Calu3 (cell line): ENCODE data around the gene CLIC5. TPM values are rescaled to one million over a fixed set of nuclear protein-coding genes. Genes with fewer than 3 reads are reported as not detected.

ENCODE experiments used
- BruUV-seq: library from RNA; stranded (reverse); fragments of 400-500 nt; replicated peaks from 2 replicates; lab custom pipeline; 2021; lab: Mats Ljungman, UMichigan
- CTCF ChIA-PET: fragments of 300-600 bp; sonication (Branson Sonifier 250); formaldehyde crosslinking; loops from one replicate; lab custom pipeline; 2022; ENCODE audit warnings: antibody characterized with exemption; lab: Charles Lee
- DNase-seq: peaks from one replicate; pipeline ENCODE4 v3.0.0; 2022
- H3K27ac Mint-ChIP-seq: one replicate; pipeline ENCODE4 v1.8.0; 2022; ENCODE audit warnings: mixed read lengths; ENCODE audit not compliant: unreplicated experiment
- H3K27me3 Mint-ChIP-seq: one replicate; pipeline ENCODE4 v1.8.0; 2022; ENCODE audit warnings: mixed read lengths; ENCODE audit not compliant: unreplicated experiment
- H3K36me3 Mint-ChIP-seq: one replicate; pipeline ENCODE4 v1.8.0; 2022; ENCODE audit warnings: mild to moderate bottlenecking, moderate library complexity, mixed read lengths; ENCODE audit not compliant: insufficient read depth, unreplicated experiment
- H3K4me1 Mint-ChIP-seq: one replicate; pipeline ENCODE4 v1.8.0; 2022; ENCODE audit warnings: mild to moderate bottlenecking, low read depth, mixed read lengths; ENCODE audit not compliant: unreplicated experiment
- H3K4me3 Mint-ChIP-seq: one replicate; pipeline ENCODE4 v1.8.0; 2022; ENCODE audit warnings: mild to moderate bottlenecking, low read depth, moderate library complexity, mixed read lengths; ENCODE audit not compliant: unreplicated experiment
- H3K9me3 Mint-ChIP-seq: one replicate; pipeline ENCODE4 v1.8.0; 2022; ENCODE audit warnings: low read depth, mixed read lengths; ENCODE audit not compliant: unreplicated experiment
- intact Hi-C: fragments of 100-400 bp; cut with micrococcal nuclease; formaldehyde crosslinking; loops from one replicate; pipeline ENCODE4 v1.10.0; 2022; ENCODE audit not compliant: unreplicated experiment
- total RNA-seq: library from RNA; stranded (reverse); gene quantifications from 2 replicates; pipeline ENCODE4 v1.2.3, GENCODE V29; 2022
- TF ChIP-seq, protein P1 (sequence below): fragments of 200-600 bp; IDR thresholded peaks from one replicate; pipeline ENCODE4 v1.8.0; 2022; ENCODE audit warnings: antibody characterized with exemption; ENCODE audit not compliant: unreplicated experiment

Gene CLIC5
- total RNA-seq, 1 experiment from 2014 or later = 3.3 TPM

DNA sequence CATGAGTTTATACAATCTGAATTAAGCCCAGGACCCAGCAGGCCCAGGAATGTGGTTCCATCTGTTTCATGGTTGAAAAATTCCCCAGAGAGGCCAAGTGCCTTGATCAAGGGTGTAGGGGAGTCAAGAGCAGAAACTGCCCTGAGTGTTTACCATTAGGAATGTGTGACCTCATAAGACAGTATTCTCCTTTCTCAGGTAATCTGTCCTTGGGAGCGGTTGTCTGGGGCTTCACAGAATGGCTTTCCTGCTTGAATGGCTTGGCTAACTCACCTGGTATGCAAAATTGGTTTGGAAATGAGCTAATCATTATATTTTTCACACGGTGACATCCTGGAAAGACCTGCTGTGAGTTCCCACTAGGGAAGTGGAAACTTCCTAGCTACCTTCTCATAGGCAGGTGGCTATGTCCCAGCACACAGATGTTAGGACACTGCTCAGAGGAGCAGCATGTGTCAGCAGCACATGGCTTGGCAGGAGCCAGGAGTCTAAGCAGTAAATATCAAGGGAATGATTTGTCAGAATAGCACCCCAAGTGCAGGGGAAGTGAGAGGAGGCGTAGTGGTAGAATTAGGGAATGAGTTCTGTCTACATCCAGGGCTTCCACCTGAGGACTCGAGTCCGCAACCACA, 17.7 kb downstream of the CLIC5 start:
- H3K9me3 Mint-ChIP-seq = no peaks in the 10 kb centered on the region
- H3K27ac Mint-ChIP-seq = no peak overlapping the region
- no peaks in the 10 kb centered on the region for H3K36me3 Mint-ChIP-seq
- CTCF ChIA-PET = no interaction called here
- DNase-seq = no peak
- H3K27me3 Mint-ChIP-seq = no peaks in the 10 kb centered on the region
- no peak overlapping the region for H3K4me3 Mint-ChIP-seq
- TF ChIP-seq, protein P1, sequence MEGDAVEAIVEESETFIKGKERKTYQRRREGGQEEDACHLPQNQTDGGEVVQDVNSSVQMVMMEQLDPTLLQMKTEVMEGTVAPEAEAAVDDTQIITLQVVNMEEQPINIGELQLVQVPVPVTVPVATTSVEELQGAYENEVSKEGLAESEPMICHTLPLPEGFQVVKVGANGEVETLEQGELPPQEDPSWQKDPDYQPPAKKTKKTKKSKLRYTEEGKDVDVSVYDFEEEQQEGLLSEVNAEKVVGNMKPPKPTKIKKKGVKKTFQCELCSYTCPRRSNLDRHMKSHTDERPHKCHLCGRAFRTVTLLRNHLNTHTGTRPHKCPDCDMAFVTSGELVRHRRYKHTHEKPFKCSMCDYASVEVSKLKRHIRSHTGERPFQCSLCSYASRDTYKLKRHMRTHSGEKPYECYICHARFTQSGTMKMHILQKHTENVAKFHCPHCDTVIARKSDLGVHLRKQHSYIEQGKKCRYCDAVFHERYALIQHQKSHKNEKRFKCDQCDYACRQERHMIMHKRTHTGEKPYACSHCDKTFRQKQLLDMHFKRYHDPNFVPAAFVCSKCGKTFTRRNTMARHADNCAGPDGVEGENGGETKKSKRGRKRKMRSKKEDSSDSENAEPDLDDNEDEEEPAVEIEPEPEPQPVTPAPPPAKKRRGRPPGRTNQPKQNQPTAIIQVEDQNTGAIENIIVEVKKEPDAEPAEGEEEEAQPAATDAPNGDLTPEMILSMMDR = no peak
- intact Hi-C loops = no loop called here
- H3K4me1 Mint-ChIP-seq = no peaks in the 10 kb centered on the region
- BruUV-seq = no TSS peak

DNA sequence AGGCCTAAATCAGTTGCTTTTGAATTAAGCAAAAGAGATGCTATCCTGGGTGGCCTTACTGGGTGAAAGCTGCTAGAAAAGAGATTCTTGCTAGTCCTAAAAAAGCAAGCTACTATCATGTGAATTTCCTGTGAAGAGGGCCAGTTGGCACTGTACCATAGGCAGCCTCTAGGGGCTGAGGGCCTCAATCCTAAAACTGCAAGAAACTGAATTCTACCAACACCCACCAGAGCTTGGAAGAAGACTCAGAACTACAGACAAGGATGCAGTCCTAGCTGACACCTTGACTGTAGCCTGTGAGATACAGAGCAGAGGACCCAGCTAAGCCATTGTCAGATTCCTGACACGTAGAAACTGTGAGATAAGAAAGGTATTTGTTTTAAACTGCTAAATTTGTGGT, 24.5 kb downstream of the CLIC5 start:
- intact Hi-C loops = no loop called here
- Mint-ChIP-seq H3K4me1 (peaks cover 16% of the 10 kb centered on the region), H3K27ac (no peak overlapping the region), H3K9me3 (no peaks in the 10 kb centered on the region), H3K36me3 (no peaks in the 10 kb centered on the region), H3K27me3 (no peaks in the 10 kb centered on the region), H3K4me3 (no peak overlapping the region)
- no peak for DNase-seq
- TF ChIP-seq, protein P1 = no peak
- CTCF ChIA-PET = interaction anchor here (0.7 to 2.0 kb wide), 4 partner anchors 13 to 67 kb away, joined by 3 to 5 read pairs (median 4); no protein-coding TSS in a partner anchor
- no TSS peak for BruUV-seq

- CTCF ChIA-PET = no interaction called here
- peaks cover 16% of the 10 kb centered on the region for H3K4me1 Mint-ChIP-seq
- H3K27me3 Mint-ChIP-seq = no peaks in the 10 kb centered on the region
- TF ChIP-seq, protein P1 = no peak
- intact Hi-C loops = no loop called here
- H3K27ac Mint-ChIP-seq = no peak overlapping the region
- H3K4me3 Mint-ChIP-seq = no peak overlapping the region
- no TSS peak for BruUV-seq
- H3K9me3 Mint-ChIP-seq = no peaks in the 10 kb centered on the region
- DNase-seq = no peak
- no peaks in the 10 kb centered on the region for H3K36me3 Mint-ChIP-seq
Observed at GRCh38 chr6:45990162-45990561, 25.5 kb downstream of the CLIC5 start.

- CTCF ChIA-PET = no interaction called here
- no peaks in the 10 kb centered on the region for H3K36me3 Mint-ChIP-seq
- no TSS peak for BruUV-seq
Observed at GRCh38 chr6:45988635-45989034, 27.0 kb downstream of the CLIC5 start.

More at GRCh38 chr6:45988635-45989034, 27.0 kb downstream of the CLIC5 start:
- Mint-ChIP-seq H3K9me3 (no peaks in the 10 kb centered on the region), H3K27ac (no peak overlapping the region), H3K4me3 (no peak overlapping the region), H3K27me3 (no peaks in the 10 kb centered on the region), H3K4me1 (peaks cover 16% of the 10 kb centered on the region)
- DNase-seq = no peak
- intact Hi-C loops = no loop called here
- TF ChIP-seq, protein P1 = no peak
